Right atrium auricular region (tissue), 2 donors: ENCODE results near the gene MTNR1B. TPM values are rescaled to one million over a fixed set of nuclear protein-coding genes. Genes with fewer than 3 reads are reported as not detected.

Experiments used
- DNase-seq: peaks from one replicate; pipeline ENCODE4 v3.0.0-alpha.2; 2019; ENCODE audit warnings: low spot score
- H3K27ac ChIP-seq, 2 donors: fragments of 200-600 bp; sonication (generic); 1 replicate in 1 of 2; 2 replicates in 1 of 2; pipeline ENCODE4 v1.5.1; 2016 to 2019
- H3K27me3 ChIP-seq, 2 donors: fragments of 200-600 bp; sonication (generic); one replicate each; pipeline versions ENCODE4 v1.5.1 to v1.6.0; 2017 to 2019
- H3K36me3 ChIP-seq: fragments of 200-600 bp; sonication (generic); one replicate; pipeline ENCODE4 v1.5.1; 2016
- H3K4me1 ChIP-seq, 2 donors: fragments of 200-600 bp; sonication (generic); one replicate each; pipeline versions ENCODE4 v1.5.1 to v1.6.0; 2017 to 2019
- H3K4me3 ChIP-seq, 2 donors: fragments of 200-600 bp; sonication (generic); 1 replicate in 1 of 2; 2 replicates in 1 of 2; pipeline ENCODE4 v1.5.1; 2017 to 2019; ENCODE audit warnings: mild to moderate bottlenecking in 1 of 2, moderate library complexity in 1 of 2
- H3K9me3 ChIP-seq, 2 donors: fragments of 200-600 bp; sonication (generic); one replicate each; pipeline ENCODE4 v1.5.1; 2019
- CTCF ChIP-seq, 2 donors: fragments of 200-600 bp; sonication (generic); IDR thresholded peaks; one replicate each; pipeline ENCODE4 v1.5.1; 2019; ENCODE audit warnings: antibody characterized with exemption in 2 of 2
- total RNA-seq, 2 donors: library from RNA; depleted of rRNA; stranded (reverse); fragments of >200 nt; gene quantifications; one replicate each; pipeline ENCODE4 v1.1.0, GENCODE V29; 2016

MTNR1B gene
- total RNA-seq, 2 donors from 2014 or later = not detected

DNA sequence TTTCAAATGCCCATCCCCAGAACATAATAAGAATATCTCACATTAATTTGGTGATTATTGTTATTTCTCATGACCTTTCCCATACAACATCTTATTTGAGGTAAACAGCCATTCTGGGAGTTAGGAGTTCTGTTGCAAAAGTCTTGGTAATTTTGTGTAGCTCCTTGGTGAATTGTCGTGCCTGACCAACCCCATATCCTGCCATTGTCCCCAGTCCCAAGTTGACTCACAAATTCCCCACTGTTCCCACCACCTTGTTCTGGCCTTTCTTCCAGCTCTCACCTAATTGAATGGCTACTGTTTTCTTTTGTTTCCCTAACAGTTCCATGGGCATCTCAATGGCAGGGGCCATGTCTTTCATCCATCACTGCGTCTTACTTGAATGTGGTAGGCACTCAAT, 8.0 kb downstream of the MTNR1B start:
- Histone ChIP-seq H3K4me1 (no peaks in the 10 kb centered on the region), H3K27me3 (no peaks in the 10 kb centered on the region), H3K9me3 (no peaks in the 10 kb centered on the region), H3K4me3 (no peak overlapping the region), H3K27ac (no peak overlapping the region), H3K36me3 (no peaks in the 10 kb centered on the region)
- DNase-seq = no peak
- TF ChIP-seq CTCF (IDR thresholded peaks at IDR 0.05) = no peak

DNA sequence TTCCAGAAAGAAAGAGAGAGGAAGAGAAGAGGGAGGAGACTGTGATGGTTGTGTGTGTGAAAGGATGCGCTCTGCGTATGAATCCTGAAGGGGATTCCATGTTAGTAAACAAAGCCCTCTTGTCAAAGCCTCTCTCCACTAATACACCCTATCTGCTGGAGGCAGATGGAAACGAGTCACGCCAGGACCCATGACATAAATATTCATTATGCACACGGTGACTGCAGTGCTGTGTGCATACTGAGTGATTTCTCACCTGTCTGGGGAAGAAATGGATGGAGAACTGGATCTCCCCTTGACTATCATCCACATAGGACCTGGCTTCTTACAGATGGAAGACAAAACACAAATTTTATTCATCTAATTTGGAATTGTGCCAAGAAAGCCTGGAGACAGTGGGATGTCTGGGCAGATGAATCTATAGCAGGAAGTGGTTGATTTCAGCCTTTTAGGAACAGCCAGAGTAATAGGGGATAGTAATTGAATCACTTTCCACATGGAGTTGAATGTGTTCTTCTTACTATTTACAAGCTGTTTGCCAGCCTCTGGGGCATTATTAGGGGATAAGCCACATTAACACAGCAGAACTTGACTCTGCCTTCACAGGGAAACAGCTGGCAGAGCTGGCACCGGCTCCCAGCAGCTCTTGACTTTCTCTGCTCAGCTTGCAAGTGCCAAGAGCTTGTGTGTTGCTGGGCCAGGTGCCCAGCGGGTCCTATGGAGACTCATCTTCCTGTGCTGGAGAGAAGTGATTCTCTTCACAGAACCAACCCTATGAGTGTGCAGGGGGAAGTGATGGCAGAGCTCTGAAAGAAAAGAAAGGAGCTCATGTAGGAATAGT, 9.0 kb downstream of the MTNR1B start:
- no peaks in the 10 kb centered on the region for H3K36me3 ChIP-seq
- no peaks in the 10 kb centered on the region for H3K9me3 ChIP-seq
- no peak for TF ChIP-seq CTCF (IDR thresholded peaks at IDR 0.05)
- H3K27ac ChIP-seq = no peak overlapping the region
- no peaks in the 10 kb centered on the region for H3K4me1 ChIP-seq
- no peaks in the 10 kb centered on the region for H3K27me3 ChIP-seq
- DNase-seq = no peak
- no peak overlapping the region for H3K4me3 ChIP-seq

DNA sequence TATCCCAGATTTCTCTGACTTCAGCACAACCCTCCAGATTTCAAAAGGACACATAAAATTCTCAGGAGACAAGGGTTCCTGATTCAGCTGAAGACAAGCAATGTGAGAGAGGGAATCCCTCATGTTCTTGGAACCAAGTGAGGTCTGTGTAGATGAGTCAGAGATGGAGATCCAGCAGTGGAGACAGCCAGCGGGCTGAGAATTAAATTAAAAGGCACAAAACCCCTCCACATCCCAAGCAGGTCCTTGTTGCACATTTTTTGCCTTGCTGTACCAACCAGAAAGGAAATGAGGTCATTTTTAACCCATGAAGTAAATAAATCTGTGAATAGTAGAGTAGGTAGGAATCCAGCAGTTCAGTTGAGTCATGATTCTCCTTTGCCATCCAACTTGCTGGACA, 9.7 kb downstream of the MTNR1B start:
- no peak overlapping the region for H3K4me3 ChIP-seq
- H3K9me3 ChIP-seq = no peaks in the 10 kb centered on the region

GRCh38 chr11:92980312-92980711, 10.9 kb downstream of the MTNR1B start:
- DNase-seq = no peak
- H3K27ac ChIP-seq = no peak overlapping the region
- H3K27me3 ChIP-seq = no peaks in the 10 kb centered on the region
- no peak overlapping the region for H3K4me3 ChIP-seq
- H3K9me3 ChIP-seq = no peaks in the 10 kb centered on the region
- no peak for TF ChIP-seq CTCF (IDR thresholded peaks at IDR 0.05)
- H3K4me1 ChIP-seq = no peaks in the 10 kb centered on the region
- H3K36me3 ChIP-seq = no peaks in the 10 kb centered on the region

More for the DNA sequence above, 9.7 kb downstream of the MTNR1B start:
- DNase-seq = no peak
- H3K27me3 ChIP-seq = no peaks in the 10 kb centered on the region
- no peak for TF ChIP-seq CTCF (IDR thresholded peaks at IDR 0.05)
- no peaks in the 10 kb centered on the region for H3K36me3 ChIP-seq
- H3K4me1 ChIP-seq = no peaks in the 10 kb centered on the region
- H3K27ac ChIP-seq = no peak overlapping the region

GRCh38 chr11:92981508-92982043, 12.1 kb downstream of the MTNR1B start:
- no peak for TF ChIP-seq CTCF (IDR thresholded peaks at IDR 0.05)
- Histone ChIP-seq H3K4me3 (no peak overlapping the region), H3K9me3 (no peaks in the 10 kb centered on the region), H3K27me3 (no peaks in the 10 kb centered on the region), H3K36me3 (no peaks in the 10 kb centered on the region), H3K27ac (no peak overlapping the region), H3K4me1 (no peaks in the 10 kb centered on the region)
- DNase-seq = no peak
